IPS DF 4.7 (cell line): ENCODE measurements around the gene CCRL2.
"Not testable (repeated sequence)": the region's sequence is repeated elsewhere in the genome, so short reads cannot be mapped to it uniquely, and the experiment has no call there.

Experiments
- DNase-seq: peaks from one replicate; pipeline ENCODE4 v3.0.0-alpha.2; 2013; ENCODE audit warnings: low spot score; ENCODE audit errors: extremely low read depth

CCRL2 gene

DNA sequence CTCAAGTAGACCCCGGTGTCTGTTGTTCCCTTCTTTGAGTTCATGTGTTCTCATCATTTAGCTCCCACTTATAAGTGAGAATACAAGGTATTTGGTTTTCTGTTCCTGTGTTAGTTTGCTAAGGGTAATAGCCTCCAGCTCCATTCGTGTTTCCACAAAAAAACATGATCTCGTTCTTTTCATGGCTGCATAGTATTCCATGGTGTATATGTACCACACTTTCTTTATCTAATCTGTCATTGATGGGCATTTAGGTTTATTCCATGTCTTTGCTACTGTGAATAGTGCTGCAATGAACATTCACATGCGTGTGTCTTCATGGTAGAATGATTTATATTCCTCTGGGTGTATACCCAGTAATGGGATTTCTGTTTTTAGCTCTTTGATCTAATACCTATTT, 4.2 kb upstream of the CCRL2 start:
- not testable (repeated sequence) for DNase-seq

DNA sequence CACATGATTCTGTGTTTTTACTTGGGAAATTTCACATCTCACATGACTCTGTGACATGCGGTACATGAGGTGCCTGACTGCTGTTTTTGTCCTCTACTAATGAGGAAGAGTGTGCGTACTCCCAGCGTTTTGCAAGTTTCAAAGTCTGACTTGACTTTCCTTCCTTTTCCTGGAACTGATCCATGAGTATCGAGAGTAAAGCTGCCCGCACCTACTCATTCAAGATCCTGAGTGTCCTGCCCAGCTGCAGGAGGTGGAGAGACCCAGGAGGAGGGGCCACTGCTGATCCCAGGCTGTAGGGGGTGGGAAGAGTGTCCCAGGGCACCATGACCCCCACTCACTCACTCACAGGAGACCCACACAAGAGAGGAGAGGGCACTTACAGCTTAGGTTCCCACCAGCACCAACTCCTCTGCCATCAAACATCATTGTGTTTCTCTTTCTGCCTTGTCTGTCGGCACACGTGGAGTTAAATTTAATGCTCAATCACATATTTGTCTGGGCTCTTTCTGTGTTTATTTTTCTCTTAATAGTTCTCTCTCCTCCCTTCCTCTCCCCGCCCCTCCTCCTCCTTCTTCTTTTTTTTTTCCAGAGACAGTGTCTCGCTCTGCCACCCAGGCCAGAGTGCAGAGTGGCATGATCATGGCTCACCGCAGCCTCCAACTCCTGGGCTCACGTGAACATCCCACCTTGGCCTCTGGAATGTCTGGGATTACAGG, 1.6 kb upstream of the CCRL2 start:
- no peak for DNase-seq

DNA sequence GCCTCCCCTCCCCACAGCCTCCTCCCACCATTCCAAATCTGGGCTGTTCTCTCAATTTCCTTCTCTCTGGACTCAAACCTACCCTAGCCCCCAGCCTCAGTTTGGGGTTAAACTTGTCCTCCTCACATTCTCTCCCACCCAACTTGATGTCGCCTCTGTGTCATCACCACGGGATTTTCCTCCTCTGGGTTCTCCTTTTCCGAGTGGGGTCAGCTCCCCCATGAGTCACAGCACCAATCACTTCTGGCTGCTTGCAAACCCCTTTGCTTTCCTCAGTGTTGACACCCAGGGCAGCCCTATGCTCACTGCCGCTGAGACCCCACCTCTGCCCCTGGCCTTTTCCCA, 644 bp upstream of the CCRL2 start:
- DNase-seq: no peak

DNA sequence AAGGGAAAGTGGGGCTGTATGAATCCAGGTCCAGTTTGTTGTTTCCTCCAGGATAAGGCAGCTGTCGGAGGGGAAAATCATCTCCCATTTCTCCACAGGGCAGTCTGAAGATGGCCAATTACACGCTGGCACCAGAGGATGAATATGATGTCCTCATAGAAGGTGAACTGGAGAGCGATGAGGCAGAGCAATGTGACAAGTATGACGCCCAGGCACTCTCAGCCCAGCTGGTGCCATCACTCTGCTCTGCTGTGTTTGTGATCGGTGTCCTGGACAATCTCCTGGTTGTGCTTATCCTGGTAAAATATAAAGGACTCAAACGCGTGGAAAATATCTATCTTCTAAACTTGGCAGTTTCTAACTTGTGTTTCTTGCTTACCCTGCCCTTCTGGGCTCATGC, 911 bp downstream of the CCRL2 start:
- no peak for DNase-seq

DNA sequence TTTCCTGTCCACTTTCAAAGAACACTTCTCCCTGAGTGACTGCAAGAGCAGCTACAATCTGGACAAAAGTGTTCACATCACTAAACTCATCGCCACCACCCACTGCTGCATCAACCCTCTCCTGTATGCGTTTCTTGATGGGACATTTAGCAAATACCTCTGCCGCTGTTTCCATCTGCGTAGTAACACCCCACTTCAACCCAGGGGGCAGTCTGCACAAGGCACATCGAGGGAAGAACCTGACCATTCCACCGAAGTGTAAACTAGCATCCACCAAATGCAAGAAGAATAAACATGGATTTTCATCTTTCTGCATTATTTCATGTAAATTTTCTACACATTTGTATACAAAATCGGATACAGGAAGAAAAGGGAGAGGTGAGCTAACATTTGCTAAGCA, 1.8 kb downstream of the CCRL2 start:
- DNase-seq: no peak

DNA sequence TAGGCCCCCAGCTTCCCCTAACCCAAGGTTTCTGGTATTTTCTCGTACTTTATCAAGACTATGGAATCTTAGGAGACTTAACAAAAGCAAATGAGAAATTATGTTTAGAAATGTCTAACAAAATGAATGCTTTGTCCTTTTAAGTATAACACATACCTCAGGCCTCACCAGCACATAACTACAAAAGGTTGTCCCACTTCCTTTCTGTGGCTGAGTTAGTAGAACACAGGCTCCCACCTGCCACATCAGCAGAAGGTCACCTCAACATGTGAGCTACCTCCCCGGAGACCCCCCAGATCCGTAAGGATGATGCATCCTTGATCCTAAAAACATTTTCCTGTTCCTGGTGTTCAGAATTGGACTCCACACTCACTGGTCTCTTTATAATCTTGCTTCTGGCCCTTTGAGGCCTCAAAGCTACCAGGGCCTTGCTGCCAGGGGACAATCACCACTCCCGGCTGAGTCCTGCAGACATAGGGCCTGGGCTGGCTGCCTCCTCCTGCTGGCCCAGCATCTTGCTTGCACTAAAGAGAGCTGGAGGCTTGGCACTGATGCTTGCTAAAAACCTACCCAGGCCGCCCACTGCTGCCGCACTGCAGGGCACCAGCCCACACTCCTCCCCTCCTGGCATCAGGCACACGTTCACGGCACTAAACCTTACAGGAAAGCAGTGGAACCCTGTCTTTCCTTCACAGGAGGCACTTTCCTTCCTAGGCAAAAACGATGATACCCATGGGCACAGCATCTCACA, 2.9 kb downstream of the CCRL2 start:
- DNase-seq: no peak

DNA sequence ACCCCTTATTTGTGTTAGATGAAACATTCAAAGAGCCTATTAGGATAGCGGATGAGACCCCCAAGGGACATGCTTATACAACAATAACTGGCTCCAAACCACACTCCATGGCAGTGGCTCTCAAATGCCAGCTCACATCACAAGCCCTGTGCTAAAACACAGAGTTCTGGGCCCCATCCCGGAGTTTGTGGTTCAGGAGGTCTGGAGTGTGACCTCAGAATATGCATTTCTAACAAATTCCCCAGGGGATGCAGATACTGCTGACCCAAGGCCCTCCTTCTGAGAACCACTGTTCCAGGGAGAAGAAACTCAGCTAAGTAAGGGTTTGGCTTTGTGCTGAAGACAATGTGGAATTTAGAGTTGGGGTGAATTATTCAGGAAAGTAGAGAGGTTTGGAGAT, 3.6 kb downstream of the CCRL2 start:
- no peak for DNase-seq

DNA sequence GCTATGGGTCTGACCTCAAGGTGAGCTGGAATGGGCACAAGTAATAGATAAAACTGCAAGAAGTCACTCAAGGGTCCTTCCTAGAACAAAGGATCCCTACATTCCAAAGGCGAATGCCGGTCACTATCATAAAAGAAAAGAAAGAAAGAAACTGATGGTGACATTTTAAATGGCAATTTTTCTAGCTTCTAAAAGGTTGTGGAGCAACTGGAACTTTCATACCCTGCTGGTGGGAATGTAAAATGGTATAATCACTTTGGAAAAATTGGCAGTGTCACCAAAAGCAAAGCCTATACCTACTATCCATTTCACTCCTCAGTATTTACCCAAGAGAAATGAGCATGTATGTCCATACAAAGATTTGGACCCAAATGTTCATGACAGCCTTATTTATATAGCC, 4.2 kb downstream of the CCRL2 start:
- no peak for DNase-seq

DNA sequence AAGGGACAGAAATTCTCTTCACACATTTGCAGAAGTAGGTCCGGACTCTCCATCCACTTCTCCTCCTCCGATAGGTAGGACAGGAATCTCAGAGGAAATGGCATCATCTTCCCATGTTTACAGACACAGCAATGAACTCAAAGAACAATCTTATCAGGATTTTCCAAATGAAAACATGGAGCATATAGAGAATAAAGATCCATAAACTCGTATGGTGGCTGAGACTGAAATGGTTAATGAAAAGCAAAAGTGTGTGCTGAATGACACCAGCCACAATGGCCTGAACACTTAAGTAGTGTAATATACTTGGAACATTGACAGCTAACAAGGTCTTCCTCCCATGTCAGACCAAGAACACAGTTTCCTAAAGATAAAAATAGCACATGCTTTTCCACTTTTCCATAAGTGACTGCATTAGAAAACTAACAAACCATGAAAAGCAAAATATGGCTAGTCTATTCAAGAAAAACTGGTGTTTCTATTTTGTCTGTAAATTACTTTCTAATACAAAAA, 5.8 kb downstream of the CCRL2 start:
- no peak for DNase-seq

DNA sequence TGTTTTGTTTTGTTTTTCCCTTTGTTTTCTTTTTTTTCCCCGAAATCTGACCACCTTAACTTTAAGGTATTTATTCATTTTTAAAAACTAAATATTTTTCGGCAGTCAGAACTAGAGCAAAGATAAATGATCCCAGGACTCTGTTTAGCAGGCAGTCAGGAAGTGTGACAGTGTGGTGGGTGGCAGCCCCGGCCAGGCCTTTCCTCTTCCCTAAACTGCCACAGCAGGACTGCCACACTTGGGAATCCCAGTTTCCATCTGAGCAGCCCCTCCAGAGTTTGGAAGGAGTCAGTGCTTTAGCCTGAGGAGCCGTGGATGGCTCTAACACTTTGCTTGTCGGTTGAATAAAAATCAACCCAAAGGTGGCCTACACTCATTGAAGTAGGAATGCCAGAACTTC, 6.9 kb downstream of the CCRL2 start:
- no peak for DNase-seq

DNA sequence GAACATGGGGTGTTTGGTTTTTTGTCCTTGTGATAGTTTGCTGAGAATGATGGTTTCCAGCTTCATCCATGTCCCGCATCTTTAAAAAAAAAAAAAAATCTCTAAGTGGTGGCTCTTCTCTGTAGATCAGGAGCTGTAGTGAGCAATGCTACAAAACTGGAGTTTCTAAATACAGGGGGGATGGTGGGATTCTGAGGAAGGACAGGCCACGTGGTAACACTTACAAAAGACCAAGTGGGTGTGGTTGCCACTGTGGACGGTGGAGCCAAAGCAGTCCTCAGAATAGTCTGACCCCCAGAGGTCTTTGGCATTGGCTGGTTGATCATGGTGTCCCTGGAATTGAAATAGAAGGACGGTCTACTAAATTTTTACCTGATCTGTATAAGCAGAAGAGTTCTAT, 7.7 kb downstream of the CCRL2 start:
- DNase-seq: no peak

DNA sequence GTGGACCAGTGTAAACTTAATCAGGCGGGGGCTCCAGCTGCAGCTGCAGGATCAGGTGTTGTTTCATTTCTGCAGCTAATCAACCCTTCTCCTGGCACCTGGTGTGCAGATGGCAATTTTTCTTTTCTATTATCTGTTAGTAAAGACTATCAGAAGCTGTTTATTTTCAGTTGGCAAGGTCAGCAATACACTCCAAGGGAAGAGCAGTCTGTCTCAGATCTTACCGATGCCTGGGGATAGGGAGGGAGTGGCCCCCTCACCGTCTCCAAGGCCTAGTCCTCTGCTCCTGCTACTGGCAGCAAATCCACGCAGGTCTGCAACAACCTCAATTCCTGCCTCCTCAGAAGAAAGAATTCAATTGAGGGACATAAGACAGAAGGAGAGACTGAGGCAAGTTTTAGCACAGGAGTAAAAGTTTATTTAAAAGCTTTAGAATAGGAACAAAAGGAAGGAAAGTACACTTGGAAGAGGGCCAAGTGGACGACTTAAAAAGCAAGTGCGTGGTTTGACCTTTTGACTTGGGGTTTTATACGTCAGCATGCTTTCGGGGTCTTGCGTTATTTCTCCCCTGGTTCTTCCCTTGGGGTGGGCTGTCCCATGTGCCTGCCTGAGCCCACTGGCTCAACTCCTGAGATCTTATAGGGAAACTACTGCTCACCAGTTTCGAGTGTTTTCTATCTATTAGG, 9.2 kb downstream of the CCRL2 start:
- no peak for DNase-seq

DNA sequence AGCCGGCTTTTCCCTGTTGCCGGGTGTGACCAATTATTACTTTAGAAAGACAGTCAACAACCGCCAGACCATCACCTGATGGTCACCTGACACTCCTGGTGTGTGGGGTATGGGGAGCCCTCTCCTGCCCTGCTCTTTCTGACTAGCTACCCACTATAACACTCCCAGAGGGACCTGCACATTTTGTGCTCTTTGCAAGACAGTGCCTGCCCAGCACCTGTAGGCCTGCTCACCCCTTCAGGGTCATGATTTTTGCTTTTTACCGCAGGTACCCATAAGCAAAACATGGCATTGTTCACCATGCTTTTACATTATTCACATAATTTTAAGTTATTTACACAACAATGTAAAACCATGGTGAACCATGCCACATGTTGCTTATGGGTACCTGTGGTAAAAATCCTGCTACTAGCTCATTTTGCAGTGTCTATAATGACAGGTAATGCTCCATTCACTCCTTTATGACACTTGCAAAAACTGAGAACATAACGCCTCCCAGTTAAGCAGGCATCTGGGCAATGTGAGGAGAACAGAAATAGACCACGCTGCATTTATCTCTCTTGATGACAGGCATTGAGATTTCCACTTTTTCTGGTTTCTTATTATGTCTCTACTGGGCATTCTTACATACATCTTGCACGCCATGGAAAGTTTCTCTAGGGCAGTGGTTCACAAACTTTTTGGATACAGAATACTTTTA, 9.9 kb downstream of the CCRL2 start:
- DNase-seq: no peak

DNA sequence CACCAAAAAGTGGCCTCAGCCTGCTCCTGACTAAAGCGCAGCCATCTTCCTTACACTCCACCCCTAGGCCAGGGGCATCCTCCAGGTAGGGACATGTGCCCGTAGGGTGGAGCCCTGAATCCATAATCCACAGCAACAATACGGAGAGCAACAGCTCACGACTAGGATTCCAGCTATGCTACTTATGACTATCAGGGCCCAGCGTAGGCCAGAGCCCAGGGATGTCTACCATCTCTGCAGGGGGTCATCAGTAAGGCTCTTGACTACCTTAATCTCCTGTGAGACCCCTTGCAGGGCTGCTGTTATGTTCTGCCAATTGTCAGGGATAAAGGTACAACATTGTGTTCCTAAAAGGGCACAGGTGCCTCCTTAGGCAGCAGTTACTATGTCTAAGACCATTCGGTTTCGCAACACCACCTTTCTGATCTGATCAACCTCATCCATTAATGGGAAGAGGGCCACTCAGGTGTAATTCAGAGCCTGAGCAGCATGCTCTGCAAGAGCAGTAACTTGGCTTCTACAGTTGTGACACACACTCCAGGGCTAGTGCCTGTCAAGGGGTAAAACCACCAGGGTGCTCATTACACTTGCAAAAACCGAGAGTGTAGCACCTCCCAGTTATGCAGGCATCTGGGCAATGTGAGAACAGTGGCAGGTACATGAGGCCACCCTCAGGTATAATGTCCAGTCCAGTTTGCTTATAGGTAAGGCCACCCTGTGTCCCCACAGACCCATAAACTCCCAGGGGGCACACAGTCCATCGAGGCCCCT, 11.0 kb downstream of the CCRL2 start:
- no peak for DNase-seq

DNA sequence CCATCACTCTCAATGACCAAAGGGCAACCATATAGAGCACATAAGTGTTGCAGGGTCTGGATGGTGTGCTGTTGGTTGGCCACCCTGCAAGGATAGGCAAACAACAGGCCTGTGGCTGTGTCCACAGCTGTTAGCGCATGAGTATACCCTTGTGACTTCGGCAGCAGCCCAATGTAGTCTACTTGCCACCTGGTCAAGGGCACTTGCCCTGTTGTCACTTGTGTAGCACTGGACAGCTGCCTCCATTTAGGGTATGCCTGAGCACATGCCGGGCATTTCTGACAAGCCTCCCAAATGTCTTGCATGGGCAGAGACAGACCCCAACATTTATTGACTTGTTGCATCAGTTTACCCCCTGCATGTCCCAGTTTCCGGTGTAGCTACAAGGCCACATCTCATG, 12.8 kb downstream of the CCRL2 start:
- no peak for DNase-seq

DNA sequence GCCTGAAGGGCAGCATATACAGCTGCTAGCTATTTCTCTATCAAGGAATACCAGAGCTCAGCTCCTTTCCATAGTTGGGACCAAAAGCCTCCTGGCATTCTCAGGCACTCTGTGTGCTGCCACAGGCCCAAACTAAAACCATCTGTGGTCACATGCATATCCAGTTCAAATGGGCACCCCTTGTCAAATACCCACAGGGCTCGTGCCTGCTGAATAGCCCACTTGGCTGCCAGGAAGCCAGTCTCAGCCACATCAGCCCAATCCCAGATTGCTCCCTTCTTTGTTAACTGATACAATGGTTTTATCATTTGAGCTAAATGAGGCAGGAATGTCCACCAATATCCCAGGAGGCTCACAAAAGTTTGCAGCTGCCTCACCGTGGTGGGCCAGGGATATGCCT, 13.9 kb downstream of the CCRL2 start:
- DNase-seq: no peak

DNA sequence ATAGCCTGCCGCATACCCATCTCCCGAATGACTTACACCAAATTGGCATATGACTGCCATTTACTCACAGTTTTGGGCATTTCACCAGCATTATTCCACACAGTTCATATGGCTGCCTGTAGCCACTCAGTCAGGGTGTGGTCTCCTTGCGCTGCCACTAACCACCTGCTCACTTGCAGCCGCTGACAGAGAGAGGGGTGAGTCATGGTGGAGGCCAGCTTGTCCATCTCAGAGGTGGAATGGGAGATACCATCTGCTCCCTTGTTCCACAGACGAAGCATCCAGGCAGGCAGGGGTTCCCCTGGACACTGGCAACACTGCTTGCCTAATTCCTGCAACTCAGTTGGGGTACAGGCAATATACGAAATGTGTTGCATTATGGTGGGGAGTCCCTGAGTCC, 15.6 kb downstream of the CCRL2 start:
- DNase-seq: no peak

DNA sequence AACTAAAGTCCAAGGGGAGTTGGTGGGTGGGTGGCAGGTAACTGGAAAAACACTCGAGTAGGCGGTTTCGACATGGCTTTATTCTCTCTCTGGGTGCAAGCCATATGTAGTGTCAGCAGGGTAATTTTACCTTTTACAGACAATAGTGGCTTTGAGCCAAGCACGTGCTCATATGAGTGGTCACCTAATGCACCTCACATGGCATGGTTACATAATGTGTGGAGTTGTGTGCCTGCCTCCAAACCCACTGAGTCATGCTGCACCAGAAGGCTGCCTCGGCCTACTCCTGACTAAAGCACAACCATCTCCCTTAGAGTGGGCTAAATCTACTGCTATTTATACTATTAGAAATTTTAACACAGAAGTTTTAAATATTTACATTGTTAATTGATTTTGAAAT, 16.5 kb downstream of the CCRL2 start:
- no peak for DNase-seq

DNA sequence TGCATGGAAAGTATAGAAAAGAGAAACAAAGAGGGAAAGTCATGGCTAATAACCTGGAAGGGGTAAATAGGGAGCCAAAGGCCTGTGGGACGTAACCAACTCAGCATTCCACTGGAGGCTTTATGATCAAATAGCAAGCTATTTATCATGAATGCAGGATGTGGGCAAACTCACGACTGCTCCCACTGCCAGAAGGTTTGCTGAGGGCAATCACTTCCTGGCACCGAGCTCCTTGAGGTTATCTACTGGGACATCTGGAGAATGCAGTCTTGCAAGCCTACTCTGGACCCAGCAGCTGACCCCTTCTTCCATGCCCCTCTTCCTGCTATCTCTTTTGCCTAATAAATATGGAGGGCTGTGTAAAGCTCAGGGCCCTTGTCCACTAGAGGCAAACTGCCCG, 19.4 kb downstream of the CCRL2 start:
- not testable (repeated sequence) for DNase-seq

DNA sequence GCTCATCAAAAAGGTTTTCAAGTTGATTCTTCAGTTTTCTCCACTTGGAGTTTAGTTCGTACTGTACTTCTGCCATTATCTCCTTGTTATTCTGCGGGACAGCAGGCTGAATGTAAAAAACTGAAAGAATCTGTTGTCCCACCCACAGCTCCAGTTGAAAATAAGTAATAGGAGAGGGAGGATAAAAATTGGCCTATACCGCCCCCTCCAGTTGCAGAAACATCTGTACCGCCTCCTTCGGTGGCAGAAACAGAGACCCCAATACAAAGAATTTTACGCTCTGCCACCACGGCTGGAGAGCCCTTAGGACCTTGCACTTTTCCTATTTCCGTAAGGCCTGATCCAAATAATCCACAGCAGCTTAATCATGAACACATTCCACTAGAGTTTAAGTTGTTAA, 20.3 kb downstream of the CCRL2 start:
- not testable (repeated sequence) for DNase-seq
